Inferior parietal cortex (tissue), 1 donor: ENCODE data around the gene ZNF850.
"Not testable (repeated sequence)": the region's sequence is repeated elsewhere in the genome, so short reads cannot be mapped to it uniquely, and the experiment has no call there.

Experiments used
- DNase-seq: peaks from one replicate; pipeline ENCODE4 v3.0.0-alpha.2; 2016; ENCODE audit errors: extremely low spot score

Gene ZNF850

DNA sequence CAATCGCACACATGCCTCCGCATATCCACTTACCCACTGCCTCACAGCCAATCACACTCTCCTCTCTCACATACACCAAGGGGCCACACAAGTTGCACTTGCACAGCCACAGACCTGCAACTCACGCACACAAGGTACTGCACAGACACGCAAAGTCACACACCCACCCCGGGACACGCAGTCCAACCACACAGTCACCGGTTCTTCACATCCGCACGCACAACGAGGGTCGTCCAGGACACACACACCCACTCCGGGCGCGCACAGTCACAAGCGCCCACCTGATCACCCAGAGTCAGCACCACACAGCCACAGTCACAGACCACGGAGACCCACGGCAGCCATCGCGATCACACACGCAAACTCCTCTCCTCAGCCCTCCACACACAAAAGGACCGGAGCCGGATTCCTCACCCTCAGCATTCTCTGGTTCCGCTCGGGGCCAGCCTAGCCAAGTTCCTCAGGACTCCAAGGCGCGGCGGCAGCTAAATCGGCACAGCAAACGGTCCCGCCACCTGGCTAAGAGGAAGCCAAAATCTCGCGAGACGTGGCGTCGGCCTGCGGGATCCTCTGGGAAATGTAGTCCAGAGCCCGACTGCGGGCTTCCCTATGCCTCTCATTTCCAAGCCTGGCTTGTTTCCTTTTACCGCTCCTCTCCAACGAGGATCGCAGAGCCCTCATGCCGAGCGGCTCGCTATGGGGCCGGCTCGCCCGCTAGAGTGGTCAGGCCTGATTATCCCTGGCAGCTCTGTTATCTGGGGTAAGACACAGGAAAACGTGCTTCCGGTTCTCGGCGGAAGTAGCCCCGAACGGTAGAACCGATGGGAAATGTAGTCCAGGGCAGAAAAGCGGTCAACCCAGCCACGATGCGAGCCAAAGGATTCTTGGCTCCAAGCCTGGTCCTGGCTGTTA, at the start of gene ZNF850:
ZNF850 (minus strand) TSS at position 497 of the 912 bp plus-strand sequence. CDS start 10,201 bp downstream, outside the sequence.
- DNase-seq, result peak; percentile 97

DNA sequence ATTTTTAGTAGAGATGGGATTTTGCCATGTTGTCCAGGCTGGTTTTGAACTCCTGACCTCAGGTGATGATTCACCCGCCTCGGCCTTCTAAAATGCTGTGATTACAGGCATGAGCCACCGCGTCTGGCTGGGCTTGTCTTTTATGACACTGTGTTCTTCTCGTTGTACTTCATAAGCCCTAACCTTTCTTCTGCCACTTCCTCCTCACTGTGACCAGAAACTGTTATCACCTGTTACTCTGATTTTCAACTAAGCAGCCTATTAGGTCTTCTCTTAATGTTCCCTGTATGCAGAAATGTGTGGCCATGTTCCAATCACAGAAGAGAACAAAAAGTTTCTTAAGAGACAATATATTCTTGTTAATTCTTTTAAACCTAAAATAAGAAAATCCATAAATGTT, 49.2 kb upstream of the ZNF850 start:
- DNase-seq, result no peak

DNA sequence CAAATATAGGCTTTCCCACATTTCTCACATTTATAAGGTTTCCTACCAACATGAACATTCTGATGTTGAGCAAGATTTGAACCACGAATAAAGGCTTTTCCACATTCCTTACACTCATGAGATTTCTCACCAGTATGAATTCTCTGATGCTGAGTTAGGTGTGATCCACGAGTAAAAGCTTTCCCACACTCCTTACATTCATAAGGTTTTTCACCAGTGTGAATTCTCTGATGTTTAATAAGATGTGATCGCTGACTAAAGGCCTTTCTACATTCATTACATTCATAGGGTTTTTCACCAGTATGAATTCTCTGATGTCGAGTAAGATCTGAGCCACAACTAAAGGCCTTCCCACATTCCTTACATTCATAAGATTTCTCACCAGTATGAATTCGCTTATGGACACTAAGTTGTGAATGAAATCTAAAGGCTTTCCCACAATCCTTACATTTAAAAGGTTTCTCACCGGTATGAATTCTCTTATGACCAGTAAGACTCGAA, 46.6 kb upstream of the ZNF850 start:
- DNase-seq, result no peak

DNA sequence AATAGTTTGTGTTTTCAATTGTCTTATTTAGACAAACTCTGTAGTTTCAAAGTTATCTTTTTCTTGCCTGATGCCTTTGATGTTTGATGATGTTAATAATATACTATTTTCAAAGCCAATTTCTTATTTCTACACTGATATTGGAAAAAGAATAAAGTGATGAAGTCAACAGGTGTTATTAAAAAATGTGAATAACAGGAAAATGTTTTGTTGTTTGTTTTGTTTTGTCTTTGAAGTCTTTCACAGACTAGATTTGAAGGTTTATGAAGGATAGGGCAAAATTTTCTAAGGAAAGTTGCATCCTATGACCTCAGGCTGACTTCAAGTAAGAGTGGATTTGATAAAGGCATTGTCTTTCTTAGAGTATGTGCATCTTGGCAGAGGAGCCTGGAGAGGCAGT, 34.4 kb upstream of the ZNF850 start:
- DNase-seq, result no peak

DNA sequence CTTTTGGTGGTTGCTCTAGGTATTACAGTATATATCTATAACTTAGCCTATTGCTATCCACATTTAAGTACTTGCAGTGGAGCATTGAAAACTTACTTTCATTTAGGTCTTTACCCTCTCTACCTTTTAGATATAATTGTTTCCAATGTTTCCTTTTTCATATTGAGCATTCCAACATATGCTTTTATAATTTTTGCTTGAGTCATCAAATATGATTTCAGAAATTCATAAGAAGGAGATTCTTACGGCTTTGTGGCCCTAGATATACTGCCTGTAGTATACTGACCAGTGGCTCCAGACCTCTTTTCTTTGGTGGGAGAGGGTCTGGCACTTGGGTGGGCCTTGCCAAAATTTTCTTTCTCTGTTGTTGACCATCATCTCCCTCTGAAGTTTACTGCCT, 32.8 kb upstream of the ZNF850 start:
- no peak for DNase-seq

DNA sequence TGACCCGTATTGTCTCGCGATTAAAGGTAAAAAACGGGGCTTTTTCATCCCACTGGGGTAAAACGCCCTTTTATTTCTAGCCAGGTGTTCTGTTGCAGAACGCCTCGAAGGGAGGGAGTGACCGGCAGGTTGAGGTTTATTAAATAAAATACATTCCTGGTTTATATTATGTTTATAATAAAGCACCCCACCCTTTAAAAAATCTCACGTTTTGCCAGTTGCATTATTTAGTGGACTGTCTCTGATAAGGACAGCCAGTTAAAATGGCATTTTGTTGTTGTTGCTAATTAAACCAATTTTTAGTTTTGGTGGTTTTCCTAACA, 25.1 kb upstream of the ZNF850 start:
- no peak for DNase-seq

DNA sequence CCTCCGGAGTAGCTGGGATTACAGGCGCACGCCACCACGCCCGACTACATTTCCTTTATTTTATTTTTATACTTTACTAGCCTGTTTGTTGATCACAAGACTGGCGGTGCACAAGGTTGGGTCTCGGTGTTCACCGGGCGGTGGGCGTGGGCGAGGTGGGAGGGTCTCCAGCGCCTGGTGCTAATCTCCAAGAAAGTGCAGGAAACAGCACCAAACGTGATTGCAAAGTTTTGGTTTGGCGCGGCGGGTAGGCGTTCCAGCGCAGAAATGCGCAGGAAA, 24.0 kb upstream of the ZNF850 start:
- no peak for DNase-seq

DNA sequence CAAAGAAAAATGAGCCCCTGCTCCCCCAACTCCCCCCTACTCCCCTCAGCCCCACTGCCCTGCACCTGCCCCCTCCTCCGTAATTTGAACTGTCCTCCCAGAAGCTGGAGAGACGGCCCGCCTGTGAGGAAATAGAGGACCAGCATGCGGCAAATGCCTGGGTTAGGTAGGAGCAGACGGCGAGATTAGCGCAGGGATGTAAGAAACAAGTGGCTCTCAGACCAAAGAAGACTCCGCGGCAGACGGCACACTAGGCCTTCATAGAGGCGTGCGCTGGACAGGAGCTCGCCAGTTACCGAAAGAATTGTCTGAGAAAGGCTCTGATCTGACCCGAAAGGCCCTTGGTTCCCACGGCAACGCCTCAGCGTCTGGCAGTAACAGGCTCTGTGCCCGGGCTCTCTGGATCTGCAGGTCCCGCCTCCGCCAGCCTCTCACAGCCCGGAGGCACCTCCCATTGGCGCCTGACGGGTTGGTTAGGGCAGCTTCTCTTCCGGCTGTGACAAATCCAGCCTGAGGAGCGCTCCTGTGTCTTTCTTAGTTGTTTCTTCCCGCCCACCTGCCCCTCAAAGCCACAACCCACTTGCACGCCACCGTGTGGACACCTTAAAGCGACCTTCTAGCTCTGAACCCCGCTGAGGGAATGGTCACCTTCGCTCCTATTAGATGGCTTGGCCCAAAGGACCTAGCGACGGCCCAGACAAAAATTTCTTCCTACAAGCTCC, 19.0 kb upstream of the ZNF850 start:
- not testable (repeated sequence) for DNase-seq

DNA sequence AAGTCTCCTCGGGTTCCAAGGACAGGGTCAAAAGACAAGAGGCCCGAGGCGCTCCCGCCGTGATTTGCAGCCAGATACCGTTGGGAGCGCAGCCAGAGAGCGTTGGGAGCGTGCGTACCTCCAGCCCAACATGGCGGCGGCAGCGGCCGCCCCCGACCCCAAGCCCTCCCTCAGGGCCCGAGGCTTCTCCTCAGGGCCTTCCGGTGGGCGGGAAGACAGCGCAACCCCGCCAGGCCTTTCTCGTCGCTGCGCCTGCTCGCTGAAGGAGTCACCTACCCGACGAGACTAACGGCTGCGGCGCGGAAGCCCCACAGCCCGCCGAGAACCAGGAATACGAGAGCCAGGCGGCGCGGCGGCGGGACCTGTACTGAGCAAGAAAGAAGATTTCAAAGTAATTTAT, 3.2 kb upstream of the ZNF850 start:
- no peak for DNase-seq

DNA sequence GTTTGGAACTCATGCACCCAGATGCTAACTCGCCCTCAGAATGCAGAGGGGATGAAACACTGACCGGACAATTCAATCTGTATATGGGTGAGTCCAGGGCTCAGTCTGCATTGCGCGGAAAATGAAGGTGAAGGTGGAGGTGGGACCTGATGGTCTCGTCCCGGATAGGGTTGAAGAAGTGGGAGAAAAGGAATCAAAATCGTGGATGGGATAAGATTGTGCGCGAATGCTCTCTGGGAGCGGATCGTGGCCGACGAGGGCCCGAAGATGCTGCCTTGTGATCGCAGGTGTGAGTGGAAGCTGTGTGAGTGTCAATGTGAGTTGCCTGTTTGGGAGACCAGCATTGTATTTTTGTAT, 594 bp upstream of the ZNF850 start:
- DNase-seq, result no peak

DNA sequence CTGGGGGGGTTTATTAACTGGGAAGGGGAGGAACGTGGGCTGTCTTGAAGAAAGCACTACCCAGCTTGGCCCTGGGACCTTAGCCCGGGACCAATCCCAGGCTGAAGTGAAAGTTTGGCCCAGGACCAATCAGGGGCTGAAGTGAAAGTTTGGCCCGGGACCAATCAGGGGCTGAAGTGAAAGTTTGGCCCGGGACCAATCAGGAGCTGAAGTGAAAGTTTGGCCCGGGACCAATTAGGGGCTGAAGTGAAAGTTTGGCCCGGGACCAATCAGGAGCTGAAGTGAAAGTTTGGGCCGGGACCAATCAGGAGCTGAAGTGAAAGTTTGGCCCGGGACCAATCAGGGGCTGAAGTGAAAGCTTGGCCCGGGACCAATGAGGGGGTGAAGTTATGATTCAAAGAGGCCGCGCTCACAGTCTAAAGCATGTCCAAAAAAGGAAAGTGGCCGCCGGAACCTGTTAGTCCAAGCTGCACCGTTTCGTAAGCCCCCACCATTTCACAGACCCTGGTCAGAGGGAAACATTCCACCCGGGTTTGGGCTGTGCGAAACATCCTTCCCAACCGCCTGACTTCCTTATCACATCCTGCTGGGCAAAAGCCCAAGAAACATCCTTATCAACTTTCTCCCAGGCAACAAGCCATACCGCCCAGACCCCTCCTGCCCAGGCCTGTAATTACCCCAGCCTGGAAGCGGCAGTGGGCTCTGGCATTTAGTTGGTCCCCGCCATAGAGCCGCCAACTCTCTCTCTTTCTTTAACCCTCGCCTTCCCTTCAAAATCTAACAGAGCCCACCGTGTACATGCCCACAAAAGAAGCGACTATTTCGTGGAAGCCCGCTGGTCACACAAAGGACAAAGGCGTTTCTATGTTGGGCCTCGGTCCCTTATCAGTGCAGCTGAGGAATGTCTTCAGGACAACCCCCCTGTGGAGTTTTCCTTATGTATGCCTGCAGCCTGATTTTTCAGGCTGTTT, 1.1 kb downstream of the ZNF850 start:
- DNase-seq, result peak; percentile 22

DNA sequence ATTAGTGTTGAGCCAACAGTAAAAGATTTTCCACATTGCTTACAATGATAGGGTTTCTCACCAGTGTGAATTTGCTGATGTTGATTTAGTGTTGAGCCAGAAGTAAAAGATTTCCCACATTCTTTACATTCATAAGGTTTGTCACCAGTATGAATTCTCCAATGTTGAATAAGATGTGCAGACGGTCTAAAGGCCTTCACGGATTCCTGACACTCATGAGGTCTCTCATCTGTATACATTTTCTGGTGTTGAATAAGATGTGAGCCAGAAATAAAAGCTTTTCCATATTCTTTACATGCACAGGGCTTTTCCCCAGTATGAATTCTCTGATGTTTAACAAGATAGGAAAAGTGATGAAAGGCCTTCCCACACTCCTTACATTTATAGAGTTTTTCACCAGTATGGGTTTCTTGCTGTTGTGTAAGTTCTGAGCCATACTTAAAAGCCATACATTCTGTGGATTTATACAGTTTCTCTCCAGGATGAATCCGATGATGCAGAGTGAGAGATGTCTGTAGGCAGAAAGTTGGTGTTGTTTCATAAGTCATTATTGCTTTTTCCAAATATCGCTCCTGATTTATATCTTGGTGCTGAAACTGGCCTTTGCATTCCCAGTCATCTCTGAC, 22.4 kb downstream of the ZNF850 start:
- DNase-seq, result no peak

DNA sequence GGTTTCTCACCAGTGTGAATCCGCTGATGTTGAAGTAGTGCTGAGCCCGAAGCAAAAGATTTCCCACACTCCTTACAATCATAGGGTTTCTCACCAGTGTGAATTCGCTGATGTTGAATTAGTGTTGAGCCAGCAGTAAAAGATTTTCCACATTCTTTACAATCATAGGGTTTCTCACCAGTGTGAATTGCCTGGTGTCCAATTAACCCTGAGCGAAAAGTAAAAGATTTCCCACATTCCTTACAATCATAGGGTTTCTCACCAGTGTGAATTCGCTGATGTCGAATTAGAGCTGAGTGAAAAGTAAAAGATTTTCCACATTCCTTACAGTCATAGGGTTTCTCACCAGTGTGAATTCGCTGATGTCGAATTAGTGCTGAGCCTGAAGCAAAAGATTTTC, 23.0 kb downstream of the ZNF850 start:
- DNase-seq, result not testable (repeated sequence)

DNA sequence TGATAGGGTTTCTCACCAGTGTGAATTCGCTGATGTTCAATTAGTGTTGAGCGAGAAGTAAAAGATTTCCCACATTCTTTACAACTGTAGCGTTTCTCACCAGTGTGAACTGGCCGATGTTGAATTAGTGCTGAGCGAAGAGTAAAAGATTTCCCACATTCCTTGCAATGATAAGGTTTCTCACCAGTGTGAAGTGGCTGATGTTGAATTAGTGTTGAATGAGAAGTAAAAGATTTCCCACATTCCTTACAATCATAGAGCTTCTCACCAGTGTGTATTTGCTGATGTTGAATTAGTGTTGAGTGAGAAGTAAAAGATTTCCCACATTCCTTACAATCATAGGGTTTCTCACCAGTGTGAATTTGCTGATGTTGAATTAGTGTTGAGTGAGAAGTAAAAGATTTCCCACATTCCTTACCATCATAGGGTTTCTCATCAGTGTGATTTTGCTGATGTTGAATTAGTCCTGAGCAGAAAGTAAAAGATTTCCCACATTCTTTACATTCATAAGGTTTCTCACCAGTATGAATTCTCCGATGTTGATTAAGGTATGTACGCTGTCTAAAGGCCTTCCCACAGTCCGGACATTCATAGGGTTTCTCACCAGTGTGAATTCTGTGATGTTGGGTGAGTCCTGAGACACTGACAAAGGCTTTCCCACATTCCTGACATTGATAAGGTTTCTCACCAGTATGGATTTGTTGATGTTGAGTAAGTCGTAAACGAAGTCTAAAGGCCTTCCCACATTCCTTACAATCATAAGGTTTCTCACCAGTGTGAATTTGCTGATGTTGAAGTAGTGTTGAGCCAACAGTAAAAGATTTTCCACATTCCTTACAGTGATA, 24.0 kb downstream of the ZNF850 start:
- no peak for DNase-seq

DNA sequence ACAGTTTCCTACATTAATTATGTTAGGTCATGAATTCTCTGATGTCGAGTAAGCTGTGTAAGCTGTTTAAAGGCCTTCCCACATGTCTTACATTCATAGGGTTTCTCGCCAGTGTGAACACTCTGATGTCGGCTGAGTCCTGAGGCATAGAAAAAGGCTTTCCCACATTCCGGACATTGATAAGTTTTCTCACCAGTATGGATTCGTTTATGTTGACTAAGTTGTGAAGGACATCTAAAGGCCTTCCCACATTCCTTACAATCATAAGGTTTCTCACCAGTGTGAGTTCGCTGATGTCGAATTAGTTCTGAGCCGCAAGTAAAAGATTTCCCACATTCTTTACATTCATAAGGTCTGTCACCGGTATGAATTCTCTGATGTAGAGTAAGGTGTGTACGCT, 24.9 kb downstream of the ZNF850 start:
- no peak for DNase-seq

DNA sequence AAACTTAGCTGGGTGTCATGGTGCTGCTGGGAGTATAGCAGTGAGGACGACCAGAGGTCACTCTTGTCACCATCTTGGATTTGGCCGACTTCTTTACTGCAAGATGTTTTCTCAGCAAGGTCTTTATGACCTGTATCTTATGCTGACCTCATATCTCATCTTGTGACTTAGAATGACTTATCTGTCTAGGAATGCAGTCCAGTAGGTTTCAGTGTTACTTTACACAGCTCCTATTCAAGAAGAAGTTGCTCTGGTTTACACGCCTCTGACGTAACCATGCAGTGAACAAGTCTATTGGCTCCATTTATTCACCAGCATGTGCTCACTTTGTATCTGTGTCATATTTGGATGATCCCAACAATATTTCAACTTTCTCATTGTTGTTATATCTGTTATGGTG, 26.7 kb downstream of the ZNF850 start:
- no peak for DNase-seq

DNA sequence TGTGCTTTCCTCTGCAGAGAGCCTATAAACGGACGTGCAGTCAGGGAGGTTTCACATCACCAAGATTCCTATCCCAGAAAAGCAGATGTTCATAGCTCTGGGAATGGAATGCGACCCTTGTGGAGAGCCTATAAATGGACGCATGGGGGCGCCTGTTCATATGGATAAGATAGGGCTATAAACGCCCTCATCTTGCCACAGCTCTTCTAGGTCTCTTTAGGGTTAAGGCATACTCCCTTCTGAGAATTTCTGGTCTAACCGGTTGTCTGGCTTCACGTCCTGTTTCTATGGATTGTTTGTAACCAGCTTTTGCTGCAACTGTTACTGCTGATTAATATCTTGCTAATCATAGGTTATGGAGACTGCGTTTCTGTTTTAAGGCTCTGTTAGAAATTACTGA, 36.4 kb downstream of the ZNF850 start:
- DNase-seq, result not testable (repeated sequence)

DNA sequence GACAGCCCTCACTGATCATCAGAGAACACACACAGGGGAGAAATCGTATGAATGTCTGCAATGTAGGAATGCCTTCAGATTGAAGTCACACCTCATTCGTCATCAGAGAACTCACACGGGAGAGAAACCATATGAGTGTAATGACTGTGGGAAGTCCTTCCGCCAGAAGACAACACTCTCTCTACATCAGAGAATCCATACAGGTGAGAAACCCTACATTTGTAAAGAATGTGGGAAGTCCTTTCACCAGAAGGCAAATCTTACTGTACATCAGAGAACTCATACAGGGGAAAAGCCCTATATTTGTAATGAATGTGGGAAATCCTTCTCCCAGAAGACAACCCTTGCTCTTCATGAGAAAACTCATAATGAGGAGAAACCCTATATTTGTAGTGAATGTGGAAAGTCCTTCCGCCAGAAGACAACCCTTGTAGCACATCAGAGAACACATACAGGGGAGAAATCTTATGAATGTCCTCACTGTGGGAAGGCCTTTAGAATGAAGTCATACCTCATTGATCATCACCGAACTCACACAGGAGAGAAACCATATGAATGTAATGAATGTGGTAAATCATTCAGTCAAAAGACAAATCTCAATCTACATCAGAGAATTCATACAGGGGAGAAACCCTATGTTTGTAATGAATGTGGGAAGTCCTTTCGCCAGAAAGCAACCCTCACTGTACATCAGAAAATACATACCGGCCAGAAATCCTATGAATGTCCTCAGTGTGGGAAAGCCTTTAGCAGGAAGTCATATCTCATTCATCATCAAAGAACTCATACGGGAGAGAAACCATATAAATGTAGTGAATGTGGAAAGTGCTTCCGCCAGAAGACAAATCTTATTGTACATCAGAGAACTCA, 52.7 kb downstream of the ZNF850 start:
- DNase-seq, result no peak

DNA sequence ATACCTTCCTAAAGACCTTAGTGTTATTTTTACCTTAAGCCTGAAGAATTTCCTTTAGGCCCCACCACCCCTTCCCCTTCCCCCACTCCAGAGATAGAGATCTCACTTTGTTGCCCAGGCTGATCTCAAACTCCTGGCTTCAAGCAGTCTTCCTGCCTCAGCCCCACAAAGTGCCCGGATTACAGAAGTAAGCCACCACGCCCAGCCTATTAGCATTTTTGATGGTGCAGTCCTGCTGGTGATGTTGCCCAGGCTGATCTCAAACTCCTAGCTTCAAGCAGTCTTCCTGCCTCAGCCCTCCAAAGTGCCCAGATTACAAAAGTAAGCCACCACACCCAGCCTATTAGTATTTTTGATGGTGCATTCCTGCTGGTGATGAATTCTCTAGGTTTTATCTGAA, 63.2 kb downstream of the ZNF850 start:
- DNase-seq, result no peak

DNA sequence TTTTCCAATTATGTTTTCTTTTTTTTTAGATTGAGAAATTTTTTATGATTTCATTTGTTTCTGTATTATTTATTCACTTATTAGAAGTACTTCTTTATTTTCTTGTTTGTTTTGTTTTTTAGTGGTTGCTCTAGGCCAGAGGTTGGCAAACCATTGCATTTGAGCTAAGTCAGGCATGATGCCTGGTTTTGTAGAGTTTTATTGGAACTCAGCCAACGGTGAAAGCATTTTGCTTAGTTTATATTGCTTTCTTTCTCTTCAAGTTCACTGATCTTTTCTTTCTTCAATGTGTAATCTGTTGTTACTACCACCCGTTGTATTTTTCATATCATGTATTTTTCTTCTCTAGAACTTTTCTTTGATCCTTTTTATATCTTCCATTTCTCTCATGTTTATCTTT, 65.5 kb downstream of the ZNF850 start:
- DNase-seq, result no peak
